ENCODE results near the gene FGFRL1. TPM values are rescaled to one million over a fixed set of nuclear protein-coding genes. Genes with fewer than 3 reads are reported as not detected.

The FGFRL1 gene, protein sequence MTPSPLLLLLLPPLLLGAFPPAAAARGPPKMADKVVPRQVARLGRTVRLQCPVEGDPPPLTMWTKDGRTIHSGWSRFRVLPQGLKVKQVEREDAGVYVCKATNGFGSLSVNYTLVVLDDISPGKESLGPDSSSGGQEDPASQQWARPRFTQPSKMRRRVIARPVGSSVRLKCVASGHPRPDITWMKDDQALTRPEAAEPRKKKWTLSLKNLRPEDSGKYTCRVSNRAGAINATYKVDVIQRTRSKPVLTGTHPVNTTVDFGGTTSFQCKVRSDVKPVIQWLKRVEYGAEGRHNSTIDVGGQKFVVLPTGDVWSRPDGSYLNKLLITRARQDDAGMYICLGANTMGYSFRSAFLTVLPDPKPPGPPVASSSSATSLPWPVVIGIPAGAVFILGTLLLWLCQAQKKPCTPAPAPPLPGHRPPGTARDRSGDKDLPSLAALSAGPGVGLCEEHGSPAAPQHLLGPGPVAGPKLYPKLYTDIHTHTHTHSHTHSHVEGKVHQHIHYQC
- polyA plus RNA-seq (ENCODE audit: insufficient read length in 10 of 10): 100 to 1,000 TPM in 9 of 10 donors, 10 to 100 TPM in 1; 76.7 to 265 (median 214) TPM
- long read RNA-seq, donor 1, transcript FGFRL1-205 (7 exons, 2,304 nt): major isoform, 33 of 53 reads
- long read RNA-seq, donor 1, partial matches to known transcripts: 16 of 53 reads
- long read RNA-seq, donor 1, other reads (novel, unspliced or antisense): 0 of 53 reads
- long read RNA-seq, donor 2, transcript FGFRL1-205 (7 exons, 2,304 nt): major isoform, 22 of 29 reads
- long read RNA-seq, donor 2, partial matches to known transcripts: 5 of 29 reads
- long read RNA-seq, donor 2, other reads (novel, unspliced or antisense): 0 of 29 reads
- long read RNA-seq, donor 3: 0 reads
- long read RNA-seq, donor 4, transcript FGFRL1-205 (7 exons, 2,304 nt): major isoform, 18 of 32 reads
- long read RNA-seq, donor 4, partial matches to known transcripts: 9 of 32 reads
- long read RNA-seq, donor 4, other reads (novel, unspliced or antisense): 0 of 32 reads
- long read RNA-seq, donor 5, transcript FGFRL1-205 (7 exons, 2,304 nt): major isoform, 14 of 48 reads
- long read RNA-seq, donor 5, partial matches to known transcripts: 33 of 48 reads
- long read RNA-seq, donor 5, other reads (novel, unspliced or antisense): 0 of 48 reads
- long read RNA-seq, donor 6, transcript FGFRL1-205 (7 exons, 2,304 nt): major isoform, 19 of 35 reads
- long read RNA-seq, donor 6, partial matches to known transcripts: 15 of 35 reads
- long read RNA-seq, donor 6, other reads (novel, unspliced or antisense): 0 of 35 reads
- long read RNA-seq, donor 7, transcript FGFRL1-205 (7 exons, 2,304 nt): major isoform, 8 of 20 reads
- long read RNA-seq, donor 7, partial matches to known transcripts: 5 of 20 reads
- long read RNA-seq, donor 7, other reads (novel, unspliced or antisense): 7 of 20 reads
- long read RNA-seq, donor 8, transcript FGFRL1-205 (7 exons, 2,304 nt): major isoform, 6 of 7 reads
- long read RNA-seq, donor 8, partial matches to known transcripts: 0 of 7 reads
- long read RNA-seq, donor 8, other reads (novel, unspliced or antisense): 0 of 7 reads
- long read RNA-seq, donor 9, partial matches to known transcripts: 0 of 2 reads
- long read RNA-seq, donor 9, other reads (novel, unspliced or antisense): 0 of 2 reads

DNA sequence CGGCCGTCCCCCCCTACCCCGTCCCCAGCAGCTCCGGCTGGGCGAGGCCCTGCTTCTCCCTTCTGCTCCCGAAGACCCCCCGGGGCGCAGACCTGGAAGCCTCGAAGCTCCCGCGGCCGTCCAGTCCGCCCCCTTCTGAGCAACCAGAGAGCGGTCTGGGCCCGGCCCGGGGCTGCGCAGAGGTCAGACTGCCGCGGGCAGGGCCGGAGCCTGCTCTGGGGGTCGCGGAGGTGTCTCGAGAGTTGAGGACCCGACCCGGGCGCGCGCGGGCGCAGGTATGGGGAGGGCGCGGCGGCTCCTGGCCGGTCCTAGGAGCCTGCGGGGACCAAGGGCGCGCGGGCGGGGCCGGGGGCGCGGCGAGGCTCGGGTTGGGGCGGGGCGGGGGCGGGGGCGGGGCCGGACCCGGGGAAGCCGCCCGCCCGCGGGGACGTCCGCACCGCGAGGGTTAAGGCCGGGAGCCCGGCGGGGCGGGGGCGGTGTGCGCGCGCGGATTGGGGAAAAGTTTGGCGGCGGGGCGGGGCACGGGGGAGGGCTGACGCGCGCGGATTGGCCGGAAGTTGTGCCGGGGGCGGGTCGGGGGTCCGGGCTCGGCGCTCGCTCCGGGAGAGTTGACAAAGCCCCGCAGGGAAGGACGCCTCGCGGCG is at the start of gene FGFRL1:
FGFRL1 (plus strand) TSS at position 605 of the 644 bp plus-strand sequence. CDS start 860 bp downstream, outside the sequence.
- DNase-seq: peak; percentile 89 to 95 (median 93)

DNA sequence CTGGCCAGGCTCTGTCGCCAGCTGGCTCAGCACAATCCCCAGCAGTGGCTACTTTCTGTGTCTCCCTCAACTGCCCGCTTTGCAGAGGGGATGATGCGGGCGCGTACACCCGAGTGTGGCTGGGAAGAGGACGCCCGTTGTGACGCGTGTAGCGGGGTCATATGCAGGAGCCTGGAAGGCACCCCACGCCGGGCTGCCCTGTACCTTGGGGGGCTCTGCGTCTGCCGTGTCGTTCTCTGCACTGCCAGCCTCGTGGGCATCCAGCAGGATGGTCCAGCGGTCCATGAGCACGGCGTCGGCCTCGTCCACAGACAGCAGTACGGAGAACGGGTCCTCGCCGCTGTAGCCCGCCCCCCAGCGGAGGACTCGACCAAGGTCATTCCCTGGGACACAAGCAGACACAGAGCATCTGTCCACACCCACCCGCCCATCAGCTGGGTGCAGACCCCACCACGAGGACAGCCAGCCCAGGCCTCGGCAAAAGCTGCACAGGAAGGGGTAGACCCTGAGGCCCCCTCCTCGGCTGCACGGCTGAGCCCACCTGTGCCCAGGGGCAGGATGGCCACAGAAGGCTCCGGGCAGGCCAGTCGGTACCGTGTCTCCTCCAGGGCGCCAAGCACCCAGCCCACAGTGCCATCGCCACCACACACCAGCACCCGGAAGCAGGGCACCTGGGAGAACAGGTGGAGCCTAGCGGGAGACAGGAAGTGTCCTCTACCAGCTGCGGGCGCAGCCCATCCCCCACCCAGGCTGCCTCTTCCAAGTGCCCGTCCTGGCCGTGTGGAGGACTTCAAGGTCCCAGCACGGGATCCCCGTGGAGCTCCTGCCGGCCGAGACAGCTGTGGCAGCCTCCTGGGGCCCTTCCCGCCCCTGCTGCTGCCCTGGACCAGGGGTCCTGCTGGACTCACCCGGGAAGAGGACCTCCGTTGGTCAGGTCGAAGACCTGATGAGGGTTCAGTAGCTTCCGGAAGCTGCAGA is 48.9 kb upstream of the FGFRL1 start:
- no peak for DNase-seq

DNA sequence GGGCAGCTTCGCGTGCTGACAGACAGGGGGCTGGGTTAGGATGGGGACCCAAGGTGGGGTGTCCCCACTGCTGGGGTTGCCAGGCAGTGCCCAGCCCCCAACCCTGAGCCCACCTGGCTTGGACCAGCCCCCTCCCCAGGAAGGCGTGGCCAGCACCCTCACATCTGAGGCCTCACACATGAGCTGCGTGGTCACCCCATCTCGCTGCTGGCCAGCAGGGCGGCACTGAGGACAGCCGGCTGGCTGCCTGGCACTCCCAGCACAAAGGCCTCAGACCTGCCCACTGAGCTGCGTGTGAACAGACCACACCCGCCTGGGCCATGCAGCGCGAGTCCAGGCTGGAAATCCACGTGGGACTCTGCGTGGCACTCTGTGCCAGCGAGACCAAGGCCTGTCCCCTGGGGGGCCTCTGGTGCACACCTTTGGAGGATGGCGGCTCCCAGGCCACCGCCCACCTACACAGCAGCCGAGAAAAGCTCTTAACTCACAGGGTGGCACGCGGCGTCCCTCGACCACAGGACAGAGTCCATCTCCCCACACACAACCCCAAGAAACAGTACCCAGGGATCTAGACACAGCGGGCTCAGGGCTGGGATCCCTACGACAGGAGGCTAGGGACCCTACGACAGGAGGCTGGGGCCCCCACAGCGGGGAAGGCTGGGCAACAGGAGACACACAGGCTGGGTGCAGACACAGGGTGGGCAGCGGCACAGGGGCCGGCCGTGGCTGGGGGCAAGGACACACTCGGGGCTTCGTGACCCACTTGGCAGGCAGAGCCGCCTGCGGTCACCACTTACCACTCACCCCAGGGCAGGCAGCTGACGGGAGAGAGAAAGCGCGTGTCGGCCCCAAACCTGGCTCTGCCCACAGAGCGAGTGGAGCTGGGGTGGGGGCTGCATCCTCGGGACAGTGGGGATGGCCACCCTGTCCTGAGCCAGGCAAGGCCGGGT is 47.9 kb upstream of the FGFRL1 start:
- no peak for DNase-seq

DNA sequence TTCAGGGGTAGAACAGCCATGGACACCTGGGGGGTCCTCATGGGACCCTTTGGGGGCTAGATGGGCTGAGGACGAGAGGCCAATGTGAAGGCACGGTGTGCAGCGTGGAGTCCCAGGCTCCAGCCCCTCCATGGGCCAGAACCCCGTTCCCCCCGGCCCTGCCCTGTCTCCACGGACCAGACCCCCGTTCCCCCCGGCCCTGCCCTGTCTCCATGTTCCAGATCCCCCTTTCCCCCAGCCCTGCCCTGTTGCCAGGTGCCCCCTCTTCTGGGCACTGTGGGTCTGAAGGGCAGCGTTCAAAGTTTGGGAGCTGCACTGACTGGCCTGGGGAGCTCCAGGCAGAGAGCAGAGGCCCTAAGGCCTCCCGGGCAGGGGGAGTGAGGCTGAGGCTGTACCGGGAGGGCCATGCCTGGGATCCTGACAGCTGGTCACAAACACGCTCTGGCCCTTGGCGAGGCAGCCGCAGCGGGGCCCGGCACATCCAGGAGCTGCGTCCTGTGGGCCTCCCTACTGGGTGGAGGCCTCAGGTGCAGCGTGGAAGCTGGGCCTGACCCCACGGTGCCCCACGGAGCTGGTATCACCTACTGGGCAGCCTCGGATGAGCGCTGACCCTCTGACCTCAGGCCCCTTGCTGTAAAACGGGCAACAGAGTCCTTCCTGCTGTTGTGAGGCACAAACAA is 46.9 kb upstream of the FGFRL1 start:
- no peak for DNase-seq

DNA sequence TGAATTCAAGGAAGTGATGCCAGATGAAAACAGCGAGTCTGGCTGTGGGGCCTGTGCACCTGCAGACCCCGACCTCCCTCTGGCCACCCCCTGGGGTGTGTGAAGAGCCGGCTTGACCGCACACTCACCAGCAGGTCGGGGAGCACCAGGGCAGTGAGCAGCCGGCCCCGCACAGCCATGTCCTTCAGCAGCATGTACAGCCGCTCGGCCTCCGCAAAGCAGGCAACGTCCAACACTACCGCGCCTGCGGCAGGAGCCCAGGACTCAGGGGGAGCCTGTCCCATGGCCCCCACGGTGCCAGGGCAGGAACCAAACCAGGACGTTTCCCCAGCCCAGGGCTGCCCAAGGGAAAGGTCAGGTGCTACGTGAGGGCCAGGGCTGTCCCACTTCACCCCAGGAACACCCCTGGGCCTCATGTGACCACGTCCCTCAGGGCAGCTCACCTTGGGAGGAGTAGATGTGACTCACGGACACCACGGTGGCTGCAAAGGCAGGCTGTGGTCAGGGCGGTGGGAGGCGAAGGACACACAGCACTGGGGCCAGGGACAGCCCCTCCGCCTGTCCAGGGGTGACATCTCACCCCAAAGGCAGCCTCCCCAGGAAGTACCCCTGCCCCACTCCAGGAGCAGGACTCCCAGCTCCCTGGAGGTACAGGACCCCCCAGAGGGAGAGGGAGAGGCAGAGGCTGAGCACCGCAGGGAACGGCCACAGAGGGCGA is 46.2 kb upstream of the FGFRL1 start:
- DNase-seq: no peak

DNA sequence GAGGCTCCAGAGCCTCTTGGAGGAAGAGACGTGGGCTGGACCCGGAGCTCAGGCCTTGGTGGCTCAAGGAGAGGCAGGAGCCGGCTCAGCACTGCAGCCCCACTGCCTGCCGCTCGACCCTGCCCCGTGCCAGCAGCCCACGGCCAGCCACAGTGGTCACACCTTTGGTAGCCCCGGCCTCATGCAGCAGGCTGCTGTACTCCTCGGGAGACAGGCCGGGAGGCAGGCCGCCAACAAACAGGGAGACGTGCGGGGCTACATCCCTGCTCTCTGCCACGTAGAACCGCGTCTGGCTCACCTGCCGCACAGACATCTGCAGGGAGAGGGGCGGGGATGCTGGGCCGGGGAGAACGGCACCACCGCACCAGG is 45.7 kb upstream of the FGFRL1 start:
- DNase-seq: no peak

DNA sequence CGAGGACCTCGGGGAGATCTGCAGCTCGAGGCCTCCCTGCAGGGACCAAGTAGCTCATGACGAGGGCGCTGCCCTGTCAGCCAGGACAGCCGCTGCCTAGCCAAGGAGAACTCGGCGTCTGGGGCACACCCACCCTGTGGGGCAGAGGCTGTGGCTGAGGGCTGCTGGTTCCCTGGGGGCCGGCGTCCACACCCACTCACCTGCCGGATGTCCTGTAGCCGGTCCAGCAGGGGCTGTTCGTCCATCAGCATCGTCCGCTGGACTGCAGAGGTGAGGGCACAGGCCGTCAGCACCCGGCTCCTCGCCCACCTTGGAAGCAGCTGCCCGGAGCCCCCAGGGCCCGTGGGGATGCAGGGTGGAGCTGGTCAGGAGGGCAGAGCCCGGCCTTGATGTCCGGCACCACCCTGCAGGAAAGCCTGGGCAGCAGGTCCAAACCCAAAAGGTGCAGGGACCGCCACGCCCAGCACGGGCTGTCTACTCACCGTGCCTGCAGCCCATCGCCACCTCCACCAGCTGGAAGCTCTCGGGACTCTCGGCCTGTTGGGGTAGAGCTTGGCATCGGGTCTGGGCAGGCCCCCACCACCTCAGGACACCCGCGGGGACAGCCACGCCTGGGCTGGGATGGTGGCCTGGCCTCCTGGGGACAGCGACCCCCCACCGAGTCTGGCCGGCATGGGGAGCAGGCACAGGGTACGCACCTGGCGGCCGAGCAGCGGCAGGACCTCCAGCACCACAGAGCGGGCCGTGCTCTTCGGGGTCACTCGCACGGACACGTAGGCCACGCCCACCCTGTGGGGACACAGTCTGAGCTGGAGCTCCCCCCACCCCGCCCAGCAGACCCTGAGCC is 44.9 kb upstream of the FGFRL1 start:
- no peak for DNase-seq

DNA sequence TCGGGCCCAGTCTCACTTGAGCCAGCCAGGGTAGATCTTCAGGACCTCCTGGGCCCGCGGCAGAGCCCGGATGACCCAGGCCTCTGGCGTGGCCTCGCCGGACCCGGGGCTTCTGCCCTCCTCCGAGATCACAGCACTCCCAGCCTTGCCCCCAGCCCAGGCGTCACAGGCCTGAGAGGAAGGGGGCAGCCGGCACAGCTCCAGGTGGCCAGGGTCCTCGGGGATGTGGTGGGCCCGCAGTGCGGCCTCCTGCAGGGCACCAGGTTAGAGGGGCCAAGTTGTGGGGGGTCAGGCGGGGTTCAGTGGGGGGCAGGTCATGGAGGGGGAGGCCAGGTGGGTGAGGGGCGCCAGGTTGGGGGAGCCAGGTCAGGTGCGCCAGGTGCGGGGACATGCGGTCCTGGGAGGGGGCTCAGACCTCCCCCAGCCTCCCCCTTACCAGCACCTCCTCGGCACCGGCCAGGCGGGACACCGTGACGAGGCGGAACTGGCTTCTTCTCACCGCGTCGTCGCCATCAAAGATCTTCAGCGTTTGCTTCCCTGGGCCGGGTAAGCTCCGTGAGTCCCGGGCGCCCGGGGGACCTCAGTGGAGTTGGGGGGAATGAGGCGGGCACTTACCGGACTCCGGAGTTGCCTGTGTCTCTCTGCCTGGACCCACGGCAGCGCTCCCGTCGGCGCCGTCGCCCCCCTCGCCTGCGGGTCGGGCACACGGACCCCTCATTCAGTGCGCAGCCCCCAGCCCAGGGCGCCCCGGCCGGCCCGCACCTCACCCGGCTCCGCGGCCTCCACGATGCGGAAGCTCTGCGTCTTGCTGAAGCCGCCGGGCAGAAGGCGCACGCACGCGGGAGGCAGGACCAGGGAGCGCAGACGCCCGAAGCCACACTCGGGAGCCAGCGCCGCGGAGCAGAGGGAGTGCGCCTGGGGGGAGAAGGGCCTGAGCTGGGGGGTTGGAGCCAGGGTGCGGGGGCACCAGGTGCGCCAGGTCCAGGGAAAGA is 44.0 kb upstream of the FGFRL1 start:
- peak in 1 of 3 donors; percentile 40 for DNase-seq

DNA sequence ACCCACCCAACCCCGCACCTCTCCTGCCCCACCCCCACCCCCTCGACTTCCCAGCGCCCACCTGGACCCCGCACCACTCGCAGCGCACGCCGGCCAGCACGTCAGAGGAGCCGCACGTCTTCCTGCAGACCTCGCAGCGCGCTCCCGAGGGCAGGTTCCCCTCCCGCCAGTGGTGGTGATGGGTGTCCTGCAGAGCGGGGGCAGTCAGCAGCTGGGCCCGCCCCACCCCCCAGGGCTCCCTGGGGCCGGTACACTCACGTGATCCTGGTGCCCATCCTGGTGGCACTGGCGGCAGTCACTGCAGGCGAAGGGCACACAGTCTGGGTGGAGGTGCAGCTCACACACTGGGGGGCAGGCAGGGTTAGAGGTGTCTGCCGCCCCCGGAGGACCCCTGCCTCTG is 43.2 kb upstream of the FGFRL1 start:
- no peak for DNase-seq

DNA sequence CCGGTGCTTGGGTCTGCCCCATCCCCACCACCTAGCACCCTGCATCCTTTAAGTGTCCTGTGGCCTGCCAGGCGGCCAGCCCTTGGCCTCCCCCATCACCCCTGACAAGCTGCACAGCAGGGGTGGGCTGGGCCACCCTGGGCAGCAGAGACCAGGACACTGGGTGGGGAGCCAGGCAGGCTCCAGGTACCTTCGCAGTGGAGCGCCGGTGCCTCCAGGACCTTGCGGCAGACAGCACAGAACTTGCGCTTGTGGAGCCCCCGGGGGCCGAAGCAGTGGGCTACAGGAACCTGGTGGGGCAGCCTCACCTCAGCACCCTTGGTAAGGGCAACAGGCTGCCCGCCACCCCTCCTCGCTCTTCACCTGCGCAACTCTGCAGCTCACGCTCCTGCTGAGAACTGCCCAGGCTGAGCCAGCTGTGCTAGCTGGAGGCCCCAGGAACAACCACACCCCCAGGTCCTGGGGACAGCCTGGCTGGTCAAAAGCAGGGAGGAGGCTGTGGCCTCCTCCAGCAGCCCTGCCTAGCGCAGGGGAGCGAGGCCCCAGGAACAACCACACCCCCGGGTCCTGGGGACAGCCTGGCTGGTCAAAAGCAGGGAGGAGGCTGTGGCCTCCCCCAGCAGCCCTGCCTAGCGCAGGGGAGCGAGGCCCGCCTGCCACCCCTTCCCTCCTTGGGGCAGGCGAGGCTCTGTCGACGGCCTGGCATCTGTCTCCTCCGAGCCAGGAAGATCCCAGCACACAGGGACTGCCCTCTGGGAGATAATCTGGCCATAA is 42.6 kb upstream of the FGFRL1 start:
- DNase-seq: no peak

DNA sequence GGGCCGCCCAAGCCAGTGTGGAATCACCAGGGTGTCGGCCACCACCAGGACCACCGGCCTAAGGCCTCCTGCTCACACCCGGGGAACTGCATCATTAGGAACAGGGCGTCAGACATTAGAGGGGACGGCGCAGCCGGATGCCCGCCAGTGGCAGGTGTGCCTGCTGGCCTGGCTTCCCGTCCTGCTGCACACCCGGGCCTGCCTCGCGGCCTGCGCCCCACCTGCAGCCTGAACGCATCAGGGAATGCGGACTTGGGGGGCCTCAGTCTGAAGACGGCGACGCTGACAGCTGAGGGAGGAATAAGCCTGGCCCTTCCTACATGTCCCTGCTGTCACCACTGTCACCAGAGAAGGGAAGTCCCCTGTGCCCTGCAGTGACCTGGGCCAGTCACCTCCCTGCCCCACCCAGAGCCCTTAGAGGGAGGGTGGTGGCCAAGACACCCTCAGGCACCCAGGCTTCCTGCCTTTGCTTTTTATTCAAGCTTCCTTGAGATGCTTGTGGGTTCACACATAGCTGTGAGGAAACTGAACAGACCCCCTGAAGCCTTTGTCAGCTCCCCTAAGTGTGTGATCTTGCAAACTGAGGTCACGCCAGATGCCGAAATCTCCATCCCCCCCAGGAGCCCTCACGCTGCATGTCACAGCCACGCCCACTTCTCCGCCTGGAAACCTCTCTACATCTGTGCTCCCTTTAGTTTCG is 41.2 kb upstream of the FGFRL1 start:
- DNase-seq: no peak

DNA sequence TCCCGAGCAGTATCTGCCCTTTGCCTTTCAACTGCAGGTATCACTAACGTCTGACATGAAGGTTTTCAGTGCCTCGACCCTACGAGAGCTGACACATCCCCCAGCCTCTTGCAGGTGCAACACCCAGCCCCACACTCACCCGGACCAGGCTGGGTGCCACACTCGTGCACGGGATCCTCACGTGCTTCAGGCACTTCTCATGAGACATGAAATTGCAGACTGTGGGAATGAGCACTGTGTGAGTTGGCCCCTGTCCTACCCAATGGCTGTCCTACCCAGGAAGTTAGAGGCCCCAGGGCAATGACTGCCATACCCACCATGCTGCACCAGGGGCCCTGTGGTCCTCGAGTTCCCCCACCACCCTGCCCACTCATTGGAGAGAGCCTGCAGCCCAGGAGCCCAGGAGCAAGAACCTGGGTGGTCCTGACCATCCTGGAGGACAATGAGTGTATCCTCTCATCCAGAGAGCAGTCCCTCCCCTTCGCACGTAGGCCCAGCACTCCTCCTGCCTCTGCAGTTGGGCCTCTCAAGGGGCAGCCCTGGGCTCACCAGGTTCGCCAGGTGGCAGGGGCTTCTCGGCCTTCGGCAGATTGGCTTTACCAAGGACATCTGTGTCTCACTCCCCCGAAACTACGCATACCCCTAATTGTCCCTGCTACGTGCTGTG is 40.4 kb upstream of the FGFRL1 start:
- DNase-seq: no peak
